ENCODE data around the gene MYOZ1.
A peak's percentile ranks its signal among the peaks of the same experiment; 100 is the strongest.
"Not testable (repeated sequence)": the region's sequence is repeated elsewhere in the genome, so short reads cannot be mapped to it uniquely, and the experiment has no call there.

The MYOZ1 gene

DNA sequence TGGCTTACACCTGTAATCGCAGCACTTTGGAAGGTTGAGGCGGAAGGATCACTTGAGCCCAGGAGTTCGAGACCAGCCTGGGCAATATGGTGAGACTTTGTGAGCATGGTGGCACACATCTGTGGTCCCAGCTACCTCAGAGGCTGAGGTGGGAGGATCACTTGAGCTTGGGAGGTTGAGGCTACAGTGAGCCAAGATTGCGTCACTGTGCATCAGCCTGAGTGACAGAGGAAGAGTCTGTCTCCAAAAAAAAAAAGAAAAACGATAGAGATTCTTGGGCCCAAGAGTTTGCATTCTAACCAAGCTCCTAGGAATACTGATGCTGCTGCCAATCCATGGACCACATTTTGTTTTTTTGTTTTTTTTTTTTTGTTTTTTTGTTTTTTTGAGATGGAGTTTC lies 12.1 kb downstream of the MYOZ1 start:
- POLR2A ChIA-PET: no interaction called here
- TF ChIP-seq, protein P1, sequence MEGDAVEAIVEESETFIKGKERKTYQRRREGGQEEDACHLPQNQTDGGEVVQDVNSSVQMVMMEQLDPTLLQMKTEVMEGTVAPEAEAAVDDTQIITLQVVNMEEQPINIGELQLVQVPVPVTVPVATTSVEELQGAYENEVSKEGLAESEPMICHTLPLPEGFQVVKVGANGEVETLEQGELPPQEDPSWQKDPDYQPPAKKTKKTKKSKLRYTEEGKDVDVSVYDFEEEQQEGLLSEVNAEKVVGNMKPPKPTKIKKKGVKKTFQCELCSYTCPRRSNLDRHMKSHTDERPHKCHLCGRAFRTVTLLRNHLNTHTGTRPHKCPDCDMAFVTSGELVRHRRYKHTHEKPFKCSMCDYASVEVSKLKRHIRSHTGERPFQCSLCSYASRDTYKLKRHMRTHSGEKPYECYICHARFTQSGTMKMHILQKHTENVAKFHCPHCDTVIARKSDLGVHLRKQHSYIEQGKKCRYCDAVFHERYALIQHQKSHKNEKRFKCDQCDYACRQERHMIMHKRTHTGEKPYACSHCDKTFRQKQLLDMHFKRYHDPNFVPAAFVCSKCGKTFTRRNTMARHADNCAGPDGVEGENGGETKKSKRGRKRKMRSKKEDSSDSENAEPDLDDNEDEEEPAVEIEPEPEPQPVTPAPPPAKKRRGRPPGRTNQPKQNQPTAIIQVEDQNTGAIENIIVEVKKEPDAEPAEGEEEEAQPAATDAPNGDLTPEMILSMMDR (IDR thresholded peaks at IDR 0.05; ENCODE audit: control extremely low read depth, extremely low read depth, low read depth, missing control alignments): no peak
- no peak for DNase-seq (ENCODE audit: extremely low spot score)
- CTCF ChIA-PET: interaction anchor here (0.8 to 5.1 kb wide), 4 partner anchors 11 to 75 kb away, joined by 3 to 39 read pairs (median 4); no protein-coding TSS in a partner anchor

DNA sequence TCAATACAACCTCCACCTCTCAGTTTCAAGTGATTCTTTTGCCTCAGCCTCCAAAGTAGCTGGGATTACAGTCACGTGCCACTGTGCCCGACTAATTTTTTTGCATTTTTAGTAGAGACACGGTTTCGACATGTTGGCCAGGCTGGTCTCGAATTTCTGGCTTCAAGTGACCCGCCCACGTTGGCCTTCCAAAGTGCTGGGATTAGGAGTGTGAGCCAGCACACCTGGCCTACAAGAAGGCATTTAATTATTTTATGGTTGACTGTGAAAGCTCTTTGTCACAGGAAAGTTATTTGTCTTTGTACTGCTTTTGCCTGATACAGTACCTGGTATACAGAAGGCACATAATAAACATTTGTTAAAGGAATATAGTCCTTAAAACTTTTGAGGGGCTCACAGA lies 12.9 kb downstream of the MYOZ1 start:
- TF ChIP-seq, protein P1 (IDR thresholded peaks at IDR 0.05; ENCODE audit: control extremely low read depth, extremely low read depth, low read depth, missing control alignments): no peak
- DNase-seq (ENCODE audit: extremely low spot score): no peak
- CTCF ChIA-PET: interaction anchor here (1.0 to 5.1 kb wide), 4 partner anchors 16 to 109 kb away, joined by 4 to 39 read pairs (median 4); no protein-coding TSS in a partner anchor
- POLR2A ChIA-PET: interaction anchor here (0.7 kb wide), 1 partner anchor 137 kb away, joined by 3 read pairs; no protein-coding TSS in a partner anchor

DNA sequence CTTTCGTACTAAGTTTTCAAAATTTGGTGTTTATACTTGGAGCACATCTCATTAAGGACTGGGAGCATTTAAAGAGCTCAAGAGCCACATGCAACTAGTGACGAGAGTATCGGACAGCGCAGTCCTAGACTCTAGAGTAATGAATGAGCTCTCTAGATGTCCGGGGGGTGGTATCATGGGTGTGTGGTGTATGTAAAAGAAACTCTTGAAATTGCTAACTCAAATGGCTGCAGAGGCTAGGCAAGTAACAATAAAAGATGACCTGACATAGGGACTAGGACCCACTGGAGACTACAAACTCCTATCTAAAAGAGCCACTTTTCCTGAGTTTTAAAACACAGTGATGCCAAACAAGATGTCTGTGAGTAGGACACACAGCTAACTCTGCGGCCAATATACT lies 14.0 kb downstream of the MYOZ1 start:
- POLR2A ChIA-PET: interaction anchor here (0.7 kb wide), 1 partner anchor 115 kb away, joined by 3 read pairs; no protein-coding TSS in a partner anchor
- no peak for DNase-seq (ENCODE audit: extremely low spot score)
- CTCF ChIA-PET: interaction anchor here (1.0 to 1.4 kb wide), 3 partner anchors 17 to 115 kb away, joined by 3 to 9 read pairs (median 4); no protein-coding TSS in a partner anchor
- TF ChIP-seq, protein P1 (IDR thresholded peaks at IDR 0.05; ENCODE audit: control extremely low read depth, extremely low read depth, low read depth, missing control alignments): no peak

DNA sequence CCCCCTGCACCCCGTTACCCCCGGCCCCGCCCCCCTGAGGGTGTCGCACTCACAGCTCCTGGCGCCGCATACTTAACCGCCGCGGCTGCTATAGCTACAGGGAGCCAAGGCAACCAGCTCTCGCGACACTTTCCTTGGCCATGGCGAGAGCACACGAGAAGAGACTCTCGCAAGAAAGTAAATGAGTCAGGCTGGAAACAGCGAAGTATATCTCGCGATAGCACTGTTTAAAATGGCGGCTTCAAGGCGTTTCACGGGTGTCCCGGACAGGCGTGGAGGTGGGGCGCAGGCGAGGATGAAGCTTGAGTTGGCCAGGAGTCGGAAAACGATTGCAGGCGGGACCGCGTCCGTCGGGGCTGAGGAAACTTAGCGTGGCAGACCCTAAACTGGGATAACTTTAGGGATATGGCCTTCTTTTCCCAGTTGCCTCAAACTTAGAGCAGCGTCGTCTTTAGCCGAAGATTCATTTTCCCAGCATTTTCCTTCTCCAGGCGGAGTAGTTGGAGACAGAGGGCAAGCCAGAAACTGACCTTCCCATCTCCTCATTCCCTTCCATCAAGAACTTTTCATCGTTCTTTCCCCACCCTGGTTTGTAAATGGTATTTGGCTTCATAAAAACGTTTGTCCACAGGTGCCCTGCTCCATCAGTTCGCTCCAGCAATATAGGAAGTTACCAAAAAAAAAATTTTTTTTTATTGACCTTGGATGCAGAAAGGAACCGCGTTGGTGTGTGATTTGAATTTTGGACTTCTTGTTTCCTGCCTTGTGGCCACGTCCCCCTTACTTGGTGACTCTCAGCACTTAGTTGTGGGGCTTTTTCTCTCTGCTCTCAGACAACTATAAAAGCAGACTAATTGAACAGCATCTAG lies 15.2 kb downstream of the MYOZ1 start:
- CTCF ChIA-PET: interaction anchor here (1.2 to 1.4 kb wide), 3 partner anchors 18 to 97 kb away, joined by 3 to 9 read pairs (median 9); no protein-coding TSS in a partner anchor
- POLR2A ChIA-PET: interaction anchor here (1.0 kb wide), 1 partner anchor 19 kb away, joined by 7 read pairs; no protein-coding TSS in a partner anchor
- DNase-seq (ENCODE audit: extremely low spot score): peak; percentile 98
- TF ChIP-seq, protein P1 (IDR thresholded peaks at IDR 0.05; ENCODE audit: control extremely low read depth, extremely low read depth, low read depth, missing control alignments): no peak

DNA sequence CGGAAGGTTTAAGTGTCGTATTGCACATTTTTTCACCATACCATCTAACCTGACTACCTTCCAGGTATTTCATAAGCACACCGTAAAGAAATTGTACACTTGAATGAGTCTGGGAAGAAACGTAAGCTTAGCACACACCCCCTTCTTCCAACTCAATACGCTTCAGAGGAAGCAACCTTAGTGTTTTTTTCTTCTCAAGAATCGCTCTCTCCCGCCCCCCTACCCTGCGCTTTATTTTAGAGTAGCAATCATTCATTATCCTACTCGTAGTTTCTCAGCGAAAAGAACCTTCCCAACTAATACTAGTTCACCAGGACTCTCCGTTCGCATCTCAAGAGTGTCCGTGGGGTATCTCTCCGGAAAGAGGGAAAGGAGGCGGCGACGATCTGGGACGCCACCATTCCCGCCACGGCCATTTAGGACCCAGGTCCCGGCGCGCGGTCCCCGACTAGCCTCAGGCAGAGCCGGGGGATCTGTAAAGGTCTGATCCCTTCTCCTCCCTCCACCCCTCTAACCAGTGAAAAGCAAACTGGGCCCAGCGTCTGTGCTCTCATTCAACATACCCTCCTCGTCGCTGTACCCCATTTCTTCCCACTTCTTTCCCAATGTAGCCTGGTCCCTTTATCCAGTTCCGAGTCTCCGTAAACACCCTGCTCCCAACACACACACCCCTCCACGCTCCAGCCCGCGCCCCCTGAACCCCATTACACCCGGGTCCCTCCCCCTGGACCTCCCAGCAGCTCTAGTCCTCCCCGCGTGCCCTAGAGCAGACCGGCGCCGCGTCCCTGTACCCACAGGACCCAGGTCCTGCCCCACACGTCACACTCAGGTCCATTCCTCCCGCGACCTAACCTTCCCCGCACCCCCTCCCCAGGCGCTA lies 16.0 kb downstream of the MYOZ1 start:
- peak; percentile 25 for DNase-seq (ENCODE audit: extremely low spot score)
- TF ChIP-seq, protein P1 (IDR thresholded peaks at IDR 0.05; ENCODE audit: control extremely low read depth, extremely low read depth, low read depth, missing control alignments): no peak
- POLR2A ChIA-PET: interaction anchor here (1.0 kb wide), 1 partner anchor 20 kb away, joined by 7 read pairs; no protein-coding TSS in a partner anchor
- CTCF ChIA-PET: interaction anchor here (1.0 to 2.9 kb wide), 4 partner anchors 9 to 96 kb away, joined by 3 to 12 read pairs (median 6); no protein-coding TSS in a partner anchor

DNA sequence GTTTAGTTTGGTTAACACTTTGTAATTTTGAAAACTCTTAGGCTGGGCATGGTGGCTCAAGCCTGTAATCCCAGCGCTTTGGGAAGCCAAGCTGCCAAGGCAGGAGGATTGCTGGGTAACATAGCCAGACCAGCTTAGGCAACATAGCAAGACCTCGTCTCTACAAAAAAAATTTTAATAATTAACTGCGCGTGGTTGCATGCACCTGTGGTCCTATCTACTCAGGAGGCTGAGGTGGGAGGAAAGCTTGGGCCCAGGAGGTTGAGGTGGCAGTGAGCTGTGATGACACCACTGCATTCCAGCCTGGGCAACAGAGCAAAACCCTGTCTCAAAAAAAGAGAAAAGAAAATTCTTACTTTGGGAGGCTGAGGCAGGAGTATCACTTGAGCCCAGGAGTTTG lies 18.2 kb downstream of the MYOZ1 start:
- ChIA-PET POLR2A (no interaction called here), CTCF (interaction anchor here (1.1 to 2.9 kb wide), 3 partner anchors 8 to 88 kb away, joined by 3 to 12 read pairs (median 3); no protein-coding TSS in a partner anchor)
- DNase-seq (ENCODE audit: extremely low spot score): no peak
- TF ChIP-seq, protein P1 (IDR thresholded peaks at IDR 0.05; ENCODE audit: control extremely low read depth, extremely low read depth, low read depth, missing control alignments): no peak

DNA sequence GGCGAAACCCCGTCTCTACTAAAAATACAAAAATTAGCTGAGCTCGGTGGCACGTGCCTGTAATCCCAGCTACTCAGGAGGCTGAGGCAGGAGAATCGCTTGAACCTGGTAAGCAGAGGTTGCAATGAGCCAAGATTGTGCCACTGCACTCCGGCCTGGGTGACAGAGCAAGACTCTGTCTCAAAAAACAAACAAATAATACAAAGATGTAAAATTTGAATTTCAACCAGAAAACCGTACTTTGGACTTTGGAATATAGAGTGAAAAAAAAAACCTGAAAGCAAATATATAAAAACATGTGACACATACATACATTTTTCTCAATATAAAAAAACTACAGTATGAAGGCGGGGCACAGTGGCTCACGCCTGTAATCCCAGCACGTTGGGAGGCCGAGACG lies 20.3 kb downstream of the MYOZ1 start:
- CTCF ChIA-PET: interaction anchor here (1.0 to 1.4 kb wide), 3 partner anchors 20 to 30 kb away, joined by 3 to 4 read pairs (median 3); no protein-coding TSS in a partner anchor
- DNase-seq (ENCODE audit: extremely low spot score); POLR2A ChIA-PET: not testable (repeated sequence)

DNA sequence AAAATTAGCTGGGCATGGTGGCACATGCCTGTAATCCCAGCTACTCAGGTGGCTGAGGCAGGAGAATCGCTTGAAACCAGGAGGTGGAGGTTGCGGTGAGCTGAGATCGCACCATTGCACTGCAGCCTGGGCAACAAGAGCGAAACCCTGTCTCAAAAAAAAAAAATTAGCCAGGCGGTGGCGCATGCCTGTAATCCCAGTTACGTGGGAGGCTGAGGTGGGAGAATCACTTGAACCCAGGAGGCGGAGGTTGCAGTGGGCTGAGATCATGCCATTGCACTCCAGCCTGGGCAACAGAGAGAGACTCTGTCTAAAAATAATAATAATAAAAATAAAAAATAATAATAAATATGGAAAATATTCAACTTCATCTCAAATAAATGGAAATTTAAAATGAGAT lies 24.1 kb downstream of the MYOZ1 start:
- CTCF ChIA-PET: interaction anchor here (1.5 kb wide), 2 partner anchors 26 to 28 kb away, joined by 3 to 5 read pairs; no protein-coding TSS in a partner anchor
- POLR2A ChIA-PET; DNase-seq (ENCODE audit: extremely low spot score): not testable (repeated sequence)
